BE2C (cell line): ENCODE measurements around the gene FADS6.
A peak's percentile ranks its signal among the peaks of the same experiment; 100 is the strongest.

Source experiments
- DNase-seq: peaks from one replicate; pipeline ENCODE4 v3.0.0-alpha.2; 2020
- H3K27me3 ChIP-seq: fragments of 250-450 bp; sonication (Bioruptor Pico); 2 replicates; pipeline ENCODE4 v1.5.1; 2020; ENCODE audit warnings: mild to moderate bottlenecking
- H3K36me3 ChIP-seq: fragments of 250-450 bp; sonication (Bioruptor Pico); 2 replicates; pipeline ENCODE4 v1.5.1; 2020; ENCODE audit warnings: mild to moderate bottlenecking
- H3K4me1 ChIP-seq: fragments of 250-450 bp; sonication (Bioruptor Pico); 2 replicates; pipeline ENCODE4 v1.5.1; 2020
- H3K4me3 ChIP-seq: 2 replicates; pipeline ENCODE4 v1.5.1; 2011; ENCODE audit warnings: low read depth, low read length
- H3K9me3 ChIP-seq: fragments of 250-450 bp; sonication (Bioruptor Pico); 2 replicates; pipeline ENCODE4 v1.5.1; 2020
- CTCF ChIP-seq: IDR thresholded peaks from 2 replicates; pipeline ENCODE4 v1.5.1; 2012; ENCODE audit warnings: mild to moderate bottlenecking, low read depth, low read length

The FADS6 gene

GRCh38 chr17:74833501-74834377 is 59.7 kb downstream of the FADS6 start:
- no peak for DNase-seq
- Histone ChIP-seq H3K36me3 (peaks cover 7% of the 10 kb centered on the region; the same call in 1 of the 2 replicates), H3K27me3 (no peaks in the 10 kb centered on the region), H3K9me3 (no peaks in the 10 kb centered on the region), H3K4me3 (no peak overlapping the region), H3K4me1 (peaks cover 16% of the 10 kb centered on the region)
- no peak for TF ChIP-seq CTCF

GRCh38 chr17:74832421-74832820 is 61.0 kb downstream of the FADS6 start:
- Histone ChIP-seq H3K9me3 (no peaks in the 10 kb centered on the region), H3K4me1 (peaks cover 16% of the 10 kb centered on the region), H3K4me3 (no peak overlapping the region), H3K27me3 (no peaks in the 10 kb centered on the region), H3K36me3 (peaks cover 7% of the 10 kb centered on the region; the same call in 1 of the 2 replicates)
- no peak for TF ChIP-seq CTCF
- DNase-seq = no peak

- DNase-seq = peak; percentile 71
- H3K4me3 ChIP-seq = no peak overlapping the region
- H3K27me3 ChIP-seq = no peaks in the 10 kb centered on the region
- peaks cover 7% of the 10 kb centered on the region; the same call in 1 of the 2 replicates for H3K36me3 ChIP-seq
- TF ChIP-seq CTCF = no peak
- H3K4me1 ChIP-seq = peaks cover 16% of the 10 kb centered on the region
- no peaks in the 10 kb centered on the region for H3K9me3 ChIP-seq
These were observed 61.8 kb downstream of the FADS6 start for GRCh38 chr17:74831444-74832146.

- Histone ChIP-seq H3K4me3 (no peak overlapping the region), H3K4me1 (peaks cover 16% of the 10 kb centered on the region), H3K36me3 (peaks cover 3% of the 10 kb centered on the region; the same call in 1 of the 2 replicates), H3K9me3 (no peaks in the 10 kb centered on the region), H3K27me3 (no peaks in the 10 kb centered on the region)
- DNase-seq = no peak
- TF ChIP-seq CTCF = no peak
These were observed 62.6 kb downstream of the FADS6 start for GRCh38 chr17:74830861-74831260.

- H3K27me3 ChIP-seq = no peaks in the 10 kb centered on the region
- H3K9me3 ChIP-seq = no peaks in the 10 kb centered on the region
- H3K36me3 ChIP-seq = peaks cover 3% of the 10 kb centered on the region; the same call in 1 of the 2 replicates
- no peak for TF ChIP-seq CTCF
- no peak overlapping the region for H3K4me3 ChIP-seq
- DNase-seq = no peak
- H3K4me1 ChIP-seq = peaks cover 16% of the 10 kb centered on the region
These were observed 65.6 kb downstream of the FADS6 start for GRCh38 chr17:74827800-74828199.
